WERI-Rb-1 (cell line): ENCODE data around the gene ATP2B3.
A peak's percentile ranks its signal among the peaks of the same experiment; 100 is the strongest.

Experiments used
- DNase-seq: peaks from one replicate; pipeline ENCODE4 v3.0.0-alpha.2; 2020
- H3K27ac ChIP-seq: fragments of 250-450 bp; sonication (Bioruptor Pico); 2 replicates; pipeline ENCODE4 v1.5.1; 2020; ENCODE audit warnings: mild to moderate bottlenecking, moderate library complexity
- H3K27me3 ChIP-seq: fragments of 250-450 bp; sonication (Bioruptor Pico); 2 replicates; pipeline ENCODE4 v1.5.1; 2021; ENCODE audit warnings: mild to moderate bottlenecking, low read depth, moderate library complexity; ENCODE audit not compliant: insufficient read depth, severe bottlenecking
- H3K36me3 ChIP-seq: fragments of 250-450 bp; sonication (Bioruptor Pico); 2 replicates; pipeline ENCODE4 v1.5.1; 2020; ENCODE audit warnings: mild to moderate bottlenecking, moderate library complexity
- H3K4me3 ChIP-seq: 2 replicates; pipeline ENCODE4 v1.5.1; 2011; ENCODE audit warnings: low read depth, mild to moderate bottlenecking, control low read depth, low read length
- H3K9me3 ChIP-seq: fragments of 250-450 bp; sonication (Bioruptor Pico); 2 replicates; pipeline ENCODE4 v1.5.1; 2021; ENCODE audit warnings: mild to moderate bottlenecking, moderate library complexity; ENCODE audit not compliant: severe bottlenecking
- CTCF ChIP-seq: IDR thresholded peaks from 2 replicates; pipeline ENCODE4 v1.5.1; 2011; ENCODE audit warnings: low read depth, mild to moderate bottlenecking, control low read depth, inconsistent platforms, low read length

ATP2B3 gene

GRCh38 chrX:153560000-153560399 is 42.6 kb downstream of the ATP2B3 start:
- Histone ChIP-seq H3K9me3 (no peaks in the 10 kb centered on the region), H3K27me3 (peaks cover 8% of the 10 kb centered on the region), H3K4me3 (no peak overlapping the region), H3K36me3 (peaks cover 72% of the 10 kb centered on the region), H3K27ac (no peak overlapping the region)
- no peak for TF ChIP-seq CTCF
- DNase-seq, result no peak

- H3K4me3 ChIP-seq, result no peak overlapping the region
- peaks cover 9% of the 10 kb centered on the region for H3K27me3 ChIP-seq
- DNase-seq, result no peak
- H3K9me3 ChIP-seq, result no peaks in the 10 kb centered on the region
- TF ChIP-seq CTCF, result no peak
- H3K36me3 ChIP-seq, result peaks cover 75% of the 10 kb centered on the region
- no peak overlapping the region for H3K27ac ChIP-seq
Measured at GRCh38 chrX:153560466-153560865, 43.0 kb downstream of the ATP2B3 start.

- no peak for DNase-seq
- Histone ChIP-seq H3K4me3 (no peak overlapping the region), H3K27ac (no peak overlapping the region), H3K36me3 (peaks cover 73% of the 10 kb centered on the region), H3K9me3 (no peaks in the 10 kb centered on the region), H3K27me3 (peaks cover 16% of the 10 kb centered on the region)
- no peak for TF ChIP-seq CTCF
Measured at GRCh38 chrX:153561337-153561736, 43.9 kb downstream of the ATP2B3 start.

- H3K27me3 ChIP-seq, result peaks cover 24% of the 10 kb centered on the region
- H3K4me3 ChIP-seq, result no peak overlapping the region
- H3K9me3 ChIP-seq, result no peaks in the 10 kb centered on the region
- H3K36me3 ChIP-seq, result peaks cover 70% of the 10 kb centered on the region
- peak overlapping the region; percentile 16 for H3K27ac ChIP-seq
- no peak for TF ChIP-seq CTCF
- no peak for DNase-seq
Measured at GRCh38 chrX:153562546-153562945, 45.1 kb downstream of the ATP2B3 start.

GRCh38 chrX:153564047-153564606 is 46.7 kb downstream of the ATP2B3 start:
- Histone ChIP-seq H3K27me3 (peaks cover 27% of the 10 kb centered on the region), H3K36me3 (peaks cover 60% of the 10 kb centered on the region), H3K9me3 (no peaks in the 10 kb centered on the region), H3K4me3 (no peak overlapping the region), H3K27ac (no peak overlapping the region)
- TF ChIP-seq CTCF, result no peak
- no peak for DNase-seq

- Histone ChIP-seq H3K9me3 (no peaks in the 10 kb centered on the region), H3K4me3 (no peak overlapping the region), H3K27ac (no peak overlapping the region), H3K36me3 (peaks cover 40% of the 10 kb centered on the region), H3K27me3 (peaks cover 27% of the 10 kb centered on the region)
- no peak for DNase-seq
- TF ChIP-seq CTCF, result no peak
Measured at GRCh38 chrX:153565996-153566580, 48.6 kb downstream of the ATP2B3 start.
